Nephron progenitor cell (in vitro differentiated cells): Measurements from ENCODE around the gene CTSZ.
"Not testable (repeated sequence)": the region's sequence is repeated elsewhere in the genome, so short reads cannot be mapped to it uniquely, and the experiment has no call there.

Experiments
- DNase-seq: peaks from one replicate; pipeline ENCODE4 v3.0.0; 2021
- H3K27ac Mint-ChIP-seq: 2 replicates; pipeline ENCODE4 v1.8.0; 2021; ENCODE audit warnings: mild to moderate bottlenecking, moderate library complexity, mixed read lengths
- H3K27me3 Mint-ChIP-seq: 2 replicates; pipeline ENCODE4 v1.8.0; 2021; ENCODE audit warnings: mild to moderate bottlenecking, low read depth, mixed read lengths; ENCODE audit not compliant: poor library complexity
- H3K36me3 Mint-ChIP-seq: 2 replicates; pipeline ENCODE4 v1.8.0; 2021; ENCODE audit warnings: low read depth, mixed read lengths
- H3K4me1 Mint-ChIP-seq: 2 replicates; pipeline ENCODE4 v1.8.0; 2021; ENCODE audit warnings: mixed read lengths
- H3K4me3 Mint-ChIP-seq: 2 replicates; pipeline ENCODE4 v1.8.0; 2021; ENCODE audit warnings: mild to moderate bottlenecking, moderate library complexity, mixed read lengths
- H3K9me3 Mint-ChIP-seq: 2 replicates; pipeline ENCODE4 v1.8.0; 2021; ENCODE audit warnings: mild to moderate bottlenecking, moderate library complexity, mixed read lengths
- CTCF ChIP-seq: fragments of 200-600 bp; sonication (generic); IDR thresholded peaks from 2 replicates; pipeline ENCODE4 v1.5.0; 2021; ENCODE audit warnings: antibody characterized with exemption

Gene CTSZ

GRCh38 chr20:59042796-59043631 is 36.0 kb upstream of the CTSZ start:
- Mint-ChIP-seq H3K4me1 (peaks cover 30% of the 10 kb centered on the region), H3K4me3 (peak overlapping the region; percentile 84), H3K36me3 (peaks cover 17% of the 10 kb centered on the region), H3K9me3 (no peaks in the 10 kb centered on the region), H3K27ac (no peak overlapping the region), H3K27me3 (no peaks in the 10 kb centered on the region)
- no peak for TF ChIP-seq CTCF
- peak; percentile 90 for DNase-seq

- no peak within 1 kb of the TSS for H3K27ac Mint-ChIP-seq
- no peak for DNase-seq
- no peak for TF ChIP-seq CTCF
- H3K4me1 Mint-ChIP-seq: peaks cover 30% of the 10 kb centered on the region
- H3K9me3 Mint-ChIP-seq: no peaks in the 10 kb centered on the region
- H3K36me3 Mint-ChIP-seq: peaks cover 20% of the 10 kb centered on the region
- H3K27me3 Mint-ChIP-seq: no peaks in the 10 kb centered on the region
- H3K4me3 Mint-ChIP-seq: peak within 1 kb of the TSS; percentile 84
Observed at GRCh38 chr20:59042151-59042795, 35.2 kb upstream of the CTSZ start, which contains the start of gene PRELID3B. TSS of gene PRELID3B (minus strand) at chr20:59042786. CDS start at chr20:59042730, 56 bp downstream.

GRCh38 chr20:59041487-59041886 is 34.4 kb upstream of the CTSZ start:
- DNase-seq, H3K27me3 Mint-ChIP-seq, H3K27ac Mint-ChIP-seq, H3K9me3 Mint-ChIP-seq: not testable (repeated sequence)
- Mint-ChIP-seq H3K4me3 (peak overlapping the region; percentile 68), H3K36me3 (peaks cover 28% of the 10 kb centered on the region), H3K4me1 (peaks cover 30% of the 10 kb centered on the region)

GRCh38 chr20:59040667-59041066 is 33.6 kb upstream of the CTSZ start:
- Mint-ChIP-seq H3K4me3 (peak overlapping the region; percentile 68), H3K27me3 (no peaks in the 10 kb centered on the region), H3K27ac (no peak overlapping the region), H3K36me3 (peaks cover 36% of the 10 kb centered on the region), H3K9me3 (no peaks in the 10 kb centered on the region), H3K4me1 (peaks cover 30% of the 10 kb centered on the region)
- no peak for DNase-seq
- TF ChIP-seq CTCF: no peak

GRCh38 chr20:59039233-59039632 is 32.2 kb upstream of the CTSZ start:
- no peaks in the 10 kb centered on the region for H3K27me3 Mint-ChIP-seq
- peaks cover 30% of the 10 kb centered on the region for H3K4me1 Mint-ChIP-seq
- no peak for TF ChIP-seq CTCF
- H3K27ac Mint-ChIP-seq: no peak overlapping the region
- H3K36me3 Mint-ChIP-seq: peaks cover 49% of the 10 kb centered on the region
- H3K9me3 Mint-ChIP-seq: no peaks in the 10 kb centered on the region
- H3K4me3 Mint-ChIP-seq: no peak overlapping the region
- no peak for DNase-seq

- H3K27me3 Mint-ChIP-seq: no peaks in the 10 kb centered on the region
- DNase-seq: no peak
- peaks cover 49% of the 10 kb centered on the region for H3K36me3 Mint-ChIP-seq
- H3K27ac Mint-ChIP-seq: no peak overlapping the region
- H3K4me3 Mint-ChIP-seq: no peak overlapping the region
- TF ChIP-seq CTCF: no peak
- no peaks in the 10 kb centered on the region for H3K9me3 Mint-ChIP-seq
- H3K4me1 Mint-ChIP-seq: peaks cover 38% of the 10 kb centered on the region
Observed at GRCh38 chr20:59037386-59037785, 30.3 kb upstream of the CTSZ start.
